Mesendoderm (in vitro differentiated cells): ENCODE data around the gene CHEK2.
"Not testable (repeated sequence)": the region's sequence is repeated elsewhere in the genome, so short reads cannot be mapped to it uniquely, and the experiment has no call there.

Experiments
- DNase-seq: peaks from one replicate; pipeline ENCODE4 v3.0.0; 2013
- H2AK5ac ChIP-seq: 2 replicates; pipeline ENCODE4 v1.6.1; 2013; ENCODE audit warnings: low read length, inconsistent platforms
- H2BK120ac ChIP-seq: 2 replicates; pipeline ENCODE4 v1.6.1; 2013; ENCODE audit warnings: low read depth, mild to moderate bottlenecking, low read length, moderate library complexity, mixed read lengths
- H2BK15ac ChIP-seq: replicated peaks from 2 replicates; pipeline ENCODE4 v1.6.1; 2013; ENCODE audit warnings: low read depth, mild to moderate bottlenecking, moderate library complexity
- H2BK5ac ChIP-seq: 2 replicates; pipeline ENCODE4 v1.6.1; 2013; ENCODE audit warnings: low read length, inconsistent platforms
- H3K18ac ChIP-seq: 2 replicates; pipeline ENCODE4 v1.6.1; 2013; ENCODE audit warnings: mild to moderate bottlenecking, low read length, mixed read lengths
- H3K23ac ChIP-seq: one replicate; pipeline ENCODE4 v1.6.1; 2013; ENCODE audit warnings: low read length
- H3K27ac ChIP-seq: 2 replicates; pipeline ENCODE4 v1.5.1; 2013; ENCODE audit warnings: low read depth, mild to moderate bottlenecking, inconsistent platforms, low read length, moderate library complexity
- H3K27me3 ChIP-seq: 2 replicates; pipeline ENCODE4 v1.6.1; 2013; ENCODE audit warnings: low read length, control low read depth, mild to moderate bottlenecking, inconsistent platforms; ENCODE audit not compliant: insufficient read depth, poor library complexity
- H3K36me3 ChIP-seq: 2 replicates; pipeline ENCODE4 v1.6.1; 2013; ENCODE audit warnings: low read length, inconsistent platforms; ENCODE audit not compliant: control insufficient read depth, insufficient read depth
- H3K4ac ChIP-seq: one replicate; pipeline ENCODE4 v1.6.1; 2013; ENCODE audit warnings: low read depth, mild to moderate bottlenecking, low read length, moderate library complexity
- H3K4me1 ChIP-seq: 2 replicates; pipeline ENCODE4 v1.6.1; 2013; ENCODE audit warnings: low read depth, low read length, inconsistent platforms; ENCODE audit not compliant: control insufficient read depth
- H3K4me2 ChIP-seq: 2 replicates; pipeline ENCODE4 v1.6.1; 2013; ENCODE audit warnings: low read length
- H3K4me3 ChIP-seq: 2 replicates; pipeline ENCODE4 v1.5.1; 2013; ENCODE audit warnings: mild to moderate bottlenecking, low read length
- H3K56ac ChIP-seq: one replicate; pipeline ENCODE4 v1.6.1; 2013; ENCODE audit warnings: low read length
- H3K79me1 ChIP-seq: 2 replicates; pipeline ENCODE4 v1.6.1; 2013; ENCODE audit warnings: low read length, inconsistent platforms
- H3K79me2 ChIP-seq: 2 replicates; pipeline ENCODE4 v1.6.1; 2013; ENCODE audit warnings: mild to moderate bottlenecking, low read length; ENCODE audit not compliant: control insufficient read depth, insufficient read depth
- H3K9ac ChIP-seq: 2 replicates; pipeline ENCODE4 v1.6.1; 2013; ENCODE audit warnings: low read length, inconsistent platforms
- H4K5ac ChIP-seq: one replicate; pipeline ENCODE4 v1.6.1; 2013; ENCODE audit warnings: low read length
- H4K8ac ChIP-seq: one replicate; pipeline ENCODE4 v1.6.1; 2013; ENCODE audit warnings: low read depth, mild to moderate bottlenecking, control low read depth, low read length, moderate library complexity
- WGBS: extraction: QIAGEN DNeasy Blood & Tissue Kit; methylation state at CpG from one replicate; pipeline ENCODE4 v1.1.7; 2013; ENCODE audit warnings: low lambda C conversion rate, missing lambda C conversion rate; ENCODE audit not compliant: insufficient coverage; ENCODE audit errors: extremely low coverage; 5-methylcytosine and 5-hydroxymethylcytosine counted together

Gene CHEK2

GRCh38 chr22:28759861-28760560, 18.4 kb upstream of the CHEK2 start:
- H2BK5ac ChIP-seq, result no peak overlapping the region
- no peak overlapping the region for H3K4me2 ChIP-seq
- no CpG with 5 or more reads among the region's 3 CpGs for WGBS
- H3K4me3 ChIP-seq, result no peak overlapping the region
- H3K27ac ChIP-seq, result peak overlapping the region; percentile 52
- peak overlapping the region; percentile 20 for H2BK15ac ChIP-seq
- H3K23ac ChIP-seq, result no peak overlapping the region
- H3K79me2 ChIP-seq, result no peaks in the 10 kb centered on the region
- DNase-seq, result peak; percentile 40
- no peak overlapping the region for H4K8ac ChIP-seq
- peak overlapping the region; percentile 9 for H3K56ac ChIP-seq
- H3K4me1 ChIP-seq, result peaks cover 7% of the 10 kb centered on the region
- H3K79me1 ChIP-seq, result no peaks in the 10 kb centered on the region
- H4K5ac ChIP-seq, result peak overlapping the region; percentile 8
- no peak overlapping the region for H2BK120ac ChIP-seq
- H3K4ac ChIP-seq, result no peak overlapping the region
- H3K18ac ChIP-seq, result no peak overlapping the region
- no peak overlapping the region for H2AK5ac ChIP-seq
- H3K9ac ChIP-seq, result no peak overlapping the region
- no peaks in the 10 kb centered on the region for H3K36me3 ChIP-seq
- H3K27me3 ChIP-seq, result no peaks in the 10 kb centered on the region

DNA sequence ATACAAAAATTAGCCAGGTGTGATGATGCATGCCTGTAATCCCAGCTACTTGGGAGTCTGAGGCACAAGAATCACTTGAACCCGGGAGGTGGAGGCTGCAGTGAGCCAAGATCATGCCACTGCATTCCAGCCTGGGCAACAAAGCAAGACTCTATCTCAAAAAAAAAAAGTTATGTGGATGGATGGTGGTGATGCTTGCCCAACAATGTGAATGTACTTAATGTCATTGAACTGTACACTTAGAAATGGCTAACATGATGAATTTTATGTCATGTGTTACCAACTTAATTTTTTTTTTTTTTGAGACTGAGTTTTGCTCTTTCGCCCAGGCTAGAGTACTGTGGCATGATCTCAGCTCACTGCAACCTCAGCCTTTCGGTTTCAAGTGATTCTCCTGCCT, 12.9 kb upstream of the CHEK2 start:
- H3K79me1 ChIP-seq, H4K8ac ChIP-seq, H3K9ac ChIP-seq, H3K4ac ChIP-seq, H3K18ac ChIP-seq, H3K36me3 ChIP-seq, H4K5ac ChIP-seq, H2BK120ac ChIP-seq, H2BK15ac ChIP-seq, H3K27me3 ChIP-seq, H3K79me2 ChIP-seq, H3K4me1 ChIP-seq, H3K4me2 ChIP-seq, H3K4me3 ChIP-seq, H3K23ac ChIP-seq, DNase-seq, H3K27ac ChIP-seq, H3K56ac ChIP-seq, H2AK5ac ChIP-seq, H2BK5ac ChIP-seq: not testable (repeated sequence)
- no CpG with 5 or more reads among the region's 3 CpGs for WGBS

- Histone ChIP-seq H3K4me1 (no peaks in the 10 kb centered on the region), H3K27ac (no peak overlapping the region), H2BK5ac (no peak overlapping the region), H3K27me3 (no peaks in the 10 kb centered on the region), H3K4me3 (no peak overlapping the region), H3K4me2 (no peak overlapping the region), H2BK15ac (no peak overlapping the region), H4K8ac (no peak overlapping the region), H3K79me1 (no peaks in the 10 kb centered on the region), H2BK120ac (no peak overlapping the region), H3K18ac (no peak overlapping the region), H3K56ac (no peak overlapping the region), H4K5ac (no peak overlapping the region), H2AK5ac (no peak overlapping the region), H3K9ac (no peak overlapping the region), H3K36me3 (peaks cover 4% of the 10 kb centered on the region), H3K4ac (no peak overlapping the region), H3K23ac (no peak overlapping the region), H3K79me2 (no peaks in the 10 kb centered on the region)
- no CpG with 5 or more reads among the region's 6 CpGs for WGBS
- no peak for DNase-seq
Measured at GRCh38 chr22:28750471-28750881, 8.9 kb upstream of the CHEK2 start.

GRCh38 chr22:28743852-28744251, 2.2 kb upstream of the CHEK2 start:
- no CpG with 5 or more reads among the region's 3 CpGs for WGBS
- Histone ChIP-seq H3K79me1 (peaks cover 12% of the 10 kb centered on the region), H3K36me3 (peaks cover 5% of the 10 kb centered on the region)

GRCh38 chr22:28742562-28742962, 942 bp upstream of the CHEK2 start:
- no peak overlapping the region for H3K23ac ChIP-seq
- no peak overlapping the region for H4K5ac ChIP-seq
- no peak overlapping the region for H3K18ac ChIP-seq
- peak overlapping the region; percentile 22 for H2AK5ac ChIP-seq
- H3K36me3 ChIP-seq, result peaks cover 4% of the 10 kb centered on the region
- peaks cover 22% of the 10 kb centered on the region for H3K79me2 ChIP-seq
- H3K4me3 ChIP-seq, result peak overlapping the region; percentile 68
- peaks cover 5% of the 10 kb centered on the region for H3K4me1 ChIP-seq
- no peak for DNase-seq
- peak overlapping the region; percentile 47 for H2BK5ac ChIP-seq
- no peak overlapping the region for H4K8ac ChIP-seq
- no peak overlapping the region for H2BK120ac ChIP-seq
- H2BK15ac ChIP-seq, result no peak overlapping the region
- H3K9ac ChIP-seq, result peak overlapping the region; percentile 88
- H3K27ac ChIP-seq, result no peak overlapping the region
- H3K4me2 ChIP-seq, result peak overlapping the region; percentile 80
- peaks cover 14% of the 10 kb centered on the region for H3K79me1 ChIP-seq
- H3K56ac ChIP-seq, result peak overlapping the region; percentile 89
- H3K4ac ChIP-seq, result no peak overlapping the region
- no peaks in the 10 kb centered on the region for H3K27me3 ChIP-seq
- 100% methylated on average over 1 of the region's 10 CpGs for WGBS

More at GRCh38 chr22:28743852-28744251, 2.2 kb upstream of the CHEK2 start:
- Histone ChIP-seq H3K4me3 (no peak overlapping the region), H3K9ac (no peak overlapping the region), H3K4me1 (peaks cover 3% of the 10 kb centered on the region), H4K5ac (no peak overlapping the region), H3K18ac (no peak overlapping the region), H2BK15ac (no peak overlapping the region), H2BK5ac (no peak overlapping the region), H3K79me2 (peaks cover 16% of the 10 kb centered on the region), H3K56ac (no peak overlapping the region), H3K23ac (no peak overlapping the region), H2AK5ac (no peak overlapping the region), H3K4me2 (no peak overlapping the region), H3K4ac (no peak overlapping the region), H4K8ac (no peak overlapping the region), H3K27ac (no peak overlapping the region), H2BK120ac (no peak overlapping the region), H3K27me3 (no peaks in the 10 kb centered on the region)
- no peak for DNase-seq
